Vagina (tissue), 2 donors: ENCODE results near the gene LCLAT1.

Experiments
- POLR2A ChIP-seq, 2 donors: fragments of 450-650 bp; IDR thresholded peaks; one replicate each; pipeline ENCODE4 v1.6.1; 2017; ENCODE audit warnings: antibody characterized with exemption in 2 of 2, mild to moderate bottlenecking in 2 of 2, moderate library complexity in 2 of 2
- TF ChIP-seq, protein P1 (sequence below), 3 experiments: fragments of 450-650 bp in 2 of 3; fragments of 200-600 bp in 1 of 3; sonication (generic) in 1 of 3; IDR thresholded peaks; one replicate each; pipeline ENCODE4 v1.5.1; 2017 to 2019; ENCODE audit warnings: antibody characterized with exemption in 3 of 3, mild to moderate bottlenecking in 2 of 3, moderate library complexity in 2 of 3

DNA sequence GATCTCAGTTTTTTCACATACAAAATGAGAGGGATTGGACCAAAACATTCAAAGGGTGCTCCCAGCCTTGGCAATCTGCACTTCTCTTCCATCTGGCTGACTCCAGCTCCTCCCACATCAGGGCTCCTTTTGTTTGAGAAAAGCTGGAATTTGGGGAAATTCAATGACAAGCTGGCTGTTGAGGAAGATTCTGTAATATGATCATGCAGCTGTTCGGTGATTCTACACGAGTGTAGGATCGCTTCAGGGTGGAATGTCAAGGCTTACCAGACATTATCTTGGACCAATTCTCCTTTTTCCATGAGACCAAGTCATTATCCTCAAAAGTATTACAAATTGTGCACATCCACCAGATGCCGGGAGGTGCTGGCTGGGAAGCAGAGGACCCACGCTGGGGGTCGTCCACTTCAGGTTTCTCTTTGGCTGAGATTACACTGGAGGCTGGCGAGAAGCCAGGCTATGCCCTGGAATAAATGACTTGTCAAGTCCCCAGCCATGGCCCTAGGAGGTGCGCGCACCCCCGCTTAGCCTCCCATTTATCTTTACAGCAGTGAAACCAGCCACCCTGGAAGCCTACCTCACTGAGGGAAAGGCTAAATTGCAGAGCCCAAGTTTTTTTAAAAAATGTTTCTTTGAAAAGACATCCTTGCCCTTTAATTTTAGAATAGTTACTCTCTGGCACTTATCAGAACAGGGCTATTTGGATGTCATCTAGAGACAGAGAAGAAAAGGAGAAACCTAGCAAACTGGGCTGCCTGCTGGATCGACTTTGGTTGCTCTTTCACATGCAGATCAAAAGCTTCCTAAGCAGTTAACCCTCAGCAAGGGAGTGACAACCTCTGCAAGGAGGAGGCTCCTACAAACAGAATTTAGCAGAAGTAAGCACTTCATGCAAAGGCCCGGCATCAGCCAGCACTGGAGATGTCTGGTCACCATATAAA lies 42.5 kb upstream of the LCLAT1 start:
- TF ChIP-seq, protein P1, sequence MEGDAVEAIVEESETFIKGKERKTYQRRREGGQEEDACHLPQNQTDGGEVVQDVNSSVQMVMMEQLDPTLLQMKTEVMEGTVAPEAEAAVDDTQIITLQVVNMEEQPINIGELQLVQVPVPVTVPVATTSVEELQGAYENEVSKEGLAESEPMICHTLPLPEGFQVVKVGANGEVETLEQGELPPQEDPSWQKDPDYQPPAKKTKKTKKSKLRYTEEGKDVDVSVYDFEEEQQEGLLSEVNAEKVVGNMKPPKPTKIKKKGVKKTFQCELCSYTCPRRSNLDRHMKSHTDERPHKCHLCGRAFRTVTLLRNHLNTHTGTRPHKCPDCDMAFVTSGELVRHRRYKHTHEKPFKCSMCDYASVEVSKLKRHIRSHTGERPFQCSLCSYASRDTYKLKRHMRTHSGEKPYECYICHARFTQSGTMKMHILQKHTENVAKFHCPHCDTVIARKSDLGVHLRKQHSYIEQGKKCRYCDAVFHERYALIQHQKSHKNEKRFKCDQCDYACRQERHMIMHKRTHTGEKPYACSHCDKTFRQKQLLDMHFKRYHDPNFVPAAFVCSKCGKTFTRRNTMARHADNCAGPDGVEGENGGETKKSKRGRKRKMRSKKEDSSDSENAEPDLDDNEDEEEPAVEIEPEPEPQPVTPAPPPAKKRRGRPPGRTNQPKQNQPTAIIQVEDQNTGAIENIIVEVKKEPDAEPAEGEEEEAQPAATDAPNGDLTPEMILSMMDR (IDR thresholded peaks at IDR 0.05), result no peak
- TF ChIP-seq POLR2A (IDR thresholded peaks at IDR 0.05), result no peak
